A673 (cell line): ENCODE measurements around the gene TRERF1.

ENCODE experiments used
- CTCF ChIP-seq: fragments of 300-800, 200-600 bp; sonication (generic); conservative IDR thresholded peaks from 2 replicates; pipeline ENCODE4 v1.5.1; 2017; ENCODE audit warnings: low read depth, mild to moderate bottlenecking, antibody characterized with exemption, low read length, moderate library complexity, mixed read lengths
- EZH2 ChIP-seq: fragments of 200-600 bp; sonication (generic); IDR thresholded peaks from 2 replicates; pipeline ENCODE4 v1.6.1; 2017; ENCODE audit warnings: borderline replicate concordance, low read depth, mild to moderate bottlenecking, mixed read lengths, antibody characterized with exemption, low read length; ENCODE audit not compliant: poor library complexity, severe bottlenecking

GRCh38 chr6:42313038-42313437 lies 138.7 kb downstream of the TRERF1 start:
- no peak for TF ChIP-seq CTCF
- TF ChIP-seq EZH2: no peak
